Kidney epithelial cell (primary cell): ENCODE measurements around the gene SMC2. TPM values are rescaled to one million over a fixed set of nuclear protein-coding genes. Genes with fewer than 3 reads are reported as not detected.

Experiments used
- DNase-seq: peaks from one replicate; pipeline ENCODE4 v3.0.0-alpha.2; 2010; ENCODE audit warnings: low read depth
- H3K27me3 ChIP-seq: 2 replicates; pipeline ENCODE4 v1.6.0; 2011; ENCODE audit warnings: low read length; ENCODE audit not compliant: control insufficient read depth, insufficient read depth
- H3K36me3 ChIP-seq: 2 replicates; pipeline ENCODE4 v1.5.1; 2011; ENCODE audit warnings: low read length; ENCODE audit not compliant: control insufficient read depth, insufficient read depth
- H3K4me3 ChIP-seq: 2 replicates; pipeline ENCODE4 v1.5.1; 2011; ENCODE audit warnings: low read depth, mild to moderate bottlenecking, control low read depth, low read length
- CTCF ChIP-seq: IDR thresholded peaks from 2 replicates; pipeline ENCODE4 v1.5.1; 2011; ENCODE audit warnings: mild to moderate bottlenecking, moderate library complexity, low read length, control low read depth, inconsistent platforms; ENCODE audit not compliant: insufficient read depth, poor library complexity, severe bottlenecking
- total RNA-seq: library from RNA; depleted of rRNA; stranded (reverse); fragments of >200 nt; gene quantifications from 2 replicates; pipeline ENCODE4 v1.2.3, GENCODE V29; 2015

SMC2 gene
- 8.2 and 12.2 TPM in 2 replicates for total RNA-seq

DNA sequence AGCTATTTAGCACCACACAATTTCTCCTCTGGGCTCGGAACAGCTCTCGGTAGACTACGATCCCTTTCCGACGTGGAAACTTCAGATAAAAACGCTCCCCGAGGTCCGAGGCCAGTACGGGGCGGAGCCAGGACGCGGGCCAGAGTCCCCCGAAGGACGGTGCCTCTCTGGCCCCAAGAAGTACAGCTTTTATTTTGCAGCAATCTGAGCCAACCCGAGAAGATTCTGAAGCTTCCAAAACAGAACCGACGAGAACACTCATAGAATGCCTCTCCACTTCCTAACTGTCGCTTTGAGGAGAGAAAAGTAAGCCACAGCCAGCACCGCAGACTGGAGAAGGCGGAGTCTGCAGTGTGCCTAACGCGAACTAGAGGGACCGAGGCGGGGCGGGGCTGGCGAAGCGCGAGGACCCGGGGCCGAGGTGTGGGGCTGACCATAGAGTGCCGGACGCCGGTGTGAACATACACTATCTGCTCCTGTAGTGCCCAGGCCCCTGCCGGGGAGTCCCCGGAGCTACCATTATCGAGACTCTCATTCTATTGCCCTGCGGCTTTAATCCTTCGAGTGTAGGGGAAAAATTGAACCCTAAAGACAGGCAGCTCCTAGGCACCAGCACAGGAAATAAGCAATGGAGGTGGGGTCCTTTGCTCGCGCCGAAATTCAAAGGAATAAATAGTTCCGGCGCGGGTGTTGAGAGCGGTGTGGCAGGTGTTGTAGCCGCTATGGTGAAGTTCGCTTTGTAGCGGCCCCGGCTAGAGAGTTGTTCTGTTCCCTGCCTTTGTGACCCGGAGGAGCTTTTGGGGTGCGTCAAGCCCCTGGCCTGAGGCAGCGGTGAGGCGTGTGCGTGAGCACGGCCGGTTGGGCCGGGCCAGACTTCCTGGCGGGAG lies at the start of gene SMC2:
SMC2 (plus strand) TSS at position 663 of the 887 bp plus-strand sequence. CDS start 1,076 bp downstream, outside the sequence.
- peak within 1 kb of the TSS; percentile 87 for H3K4me3 ChIP-seq
- TF ChIP-seq CTCF = no peak
- DNase-seq = peak; percentile 63
- H3K36me3 ChIP-seq = no peaks in the 10 kb centered on the region
- H3K27me3 ChIP-seq = no peaks in the 10 kb centered on the region

DNA sequence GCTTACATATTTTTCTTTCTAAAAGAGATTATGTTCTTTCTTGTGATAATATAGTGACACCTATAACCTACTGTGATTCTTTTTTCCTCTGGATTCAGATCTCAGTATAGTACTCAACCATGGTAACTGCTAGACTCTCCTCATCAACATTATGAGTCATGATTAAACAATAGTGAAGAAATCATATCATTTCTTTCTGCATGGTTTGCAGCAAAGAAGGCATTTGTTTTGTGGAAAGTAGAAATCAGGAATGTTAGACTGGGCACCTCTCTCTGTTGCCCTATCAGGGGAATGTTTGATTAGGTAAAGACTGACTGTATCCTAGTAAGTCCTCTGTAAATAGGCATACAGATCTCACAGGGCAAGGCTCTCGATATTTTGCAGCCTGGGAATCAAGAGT lies 25.6 kb upstream of the SMC2 start:
- H3K4me3 ChIP-seq = no peak overlapping the region
- DNase-seq = no peak
- no peaks in the 10 kb centered on the region for H3K27me3 ChIP-seq
- H3K36me3 ChIP-seq = no peaks in the 10 kb centered on the region
- TF ChIP-seq CTCF = no peak

GRCh38 chr9:104069288-104069687 lies 24.8 kb upstream of the SMC2 start:
- no peak overlapping the region for H3K4me3 ChIP-seq
- TF ChIP-seq CTCF = no peak
- no peak for DNase-seq
- H3K27me3 ChIP-seq = no peaks in the 10 kb centered on the region
- no peaks in the 10 kb centered on the region for H3K36me3 ChIP-seq

- Histone ChIP-seq H3K36me3 (no peaks in the 10 kb centered on the region), H3K27me3 (no peaks in the 10 kb centered on the region), H3K4me3 (no peak overlapping the region)
- DNase-seq = no peak
- TF ChIP-seq CTCF = no peak
These were observed 22.5 kb upstream of the SMC2 start for GRCh38 chr9:104071589-104071988.

GRCh38 chr9:104073098-104073769 lies 20.9 kb upstream of the SMC2 start:
- Histone ChIP-seq H3K36me3 (no peaks in the 10 kb centered on the region), H3K4me3 (no peak overlapping the region), H3K27me3 (no peaks in the 10 kb centered on the region)
- DNase-seq = no peak
- no peak for TF ChIP-seq CTCF

GRCh38 chr9:104073770-104074133 lies 20.4 kb upstream of the SMC2 start:
- H3K4me3 ChIP-seq = no peak overlapping the region

More at GRCh38 chr9:104073770-104074133, 20.4 kb upstream of the SMC2 start:
- no peak for DNase-seq
- Histone ChIP-seq H3K36me3 (no peaks in the 10 kb centered on the region), H3K27me3 (no peaks in the 10 kb centered on the region)
- no peak for TF ChIP-seq CTCF
